Esophagus muscularis mucosa (tissue), 4 donors: ENCODE measurements around the gene NEUROD2. TPM values are rescaled to one million over a fixed set of nuclear protein-coding genes. Genes with fewer than 3 reads are reported as not detected.

ENCODE experiments used
- DNase-seq: peaks from one replicate; pipeline ENCODE4 v3.0.0-alpha.2; 2017; ENCODE audit errors: extremely low spot score
- H3K27ac ChIP-seq, 4 donors: fragments of 200-600 bp; sonication (generic); replicated peaks in 1 of 4; 1 replicate in 3 of 4; 2 replicates in 1 of 4; pipeline ENCODE4 v1.5.1; 2016 to 2019; ENCODE audit warnings: mild to moderate bottlenecking in 1 of 4
- H3K27me3 ChIP-seq, 4 donors: fragments of 200-600 bp; sonication (generic); one replicate each; pipeline versions ENCODE4 v1.5.1 to v1.6.0; 2016 to 2019
- H3K36me3 ChIP-seq, 4 donors: fragments of 200-600 bp; sonication (generic); one replicate each; pipeline ENCODE4 v1.5.1; 2016 to 2019
- H3K4me1 ChIP-seq, 4 donors: fragments of 200-600 bp; sonication (generic); one replicate each; pipeline ENCODE4 v1.5.1; 2016 to 2019
- H3K4me3 ChIP-seq, 4 donors: fragments of 200-600 bp; sonication (generic); 1 replicate in 2 of 4; 2 replicates in 2 of 4; pipeline ENCODE4 v1.5.1; 2016 to 2019; ENCODE audit warnings: mild to moderate bottlenecking in 4 of 4, moderate library complexity in 1 of 4
- H3K9me3 ChIP-seq, 4 donors: fragments of 200-600 bp; sonication (generic); 1 replicate in 3 of 4; 2 replicates in 1 of 4; pipeline ENCODE4 v1.5.1; 2016 to 2019
- EP300 ChIP-seq: sonication (generic); formaldehyde crosslinking; IDR thresholded peaks from one replicate; pipeline ENCODE4 v1.6.1; 2017; ENCODE audit warnings: antibody characterized with exemption
- POLR2A ChIP-seq: fragments of 450-650 bp; IDR thresholded peaks from one replicate; pipeline ENCODE4 v1.6.1; 2017; ENCODE audit warnings: antibody characterized with exemption, moderate library complexity, mild to moderate bottlenecking, low read depth
- POLR2AphosphoS5 ChIP-seq, 2 donors: sonication (generic); formaldehyde crosslinking; IDR thresholded peaks; one replicate each; pipeline ENCODE4 v1.6.1; 2017; ENCODE audit warnings: antibody characterized with exemption in 2 of 2
- WGBS: methylation state at CpG from one replicate; pipeline ENCODE4 v1.1.5; 2018; 5-methylcytosine and 5-hydroxymethylcytosine counted together
- intact Hi-C: fragments of 100-400 bp; cut with DNase I; formaldehyde crosslinking; loops from one replicate; pipeline ENCODE4 v1.15.1; 2023
- total RNA-seq, 4 donors: library from RNA; depleted of rRNA; stranded (reverse); fragments of >200 nt; gene quantifications; one replicate each; pipeline versions ENCODE4 v1.1.0 to v1.2.1, GENCODE V29; 2016
- TF ChIP-seq, protein P1 (sequence below), 3 experiments: fragments of 200-600 bp in 2 of 3; fragments of 450-650 bp in 1 of 3; sonication (generic) in 2 of 3; IDR thresholded peaks; one replicate each; pipeline ENCODE4 v1.5.1; 2017 to 2019; ENCODE audit warnings: antibody characterized with exemption in 3 of 3, mild to moderate bottlenecking in 2 of 3, moderate library complexity in 1 of 3

The NEUROD2 gene
- total RNA-seq, 4 donors from 2014 or later: not detected

DNA sequence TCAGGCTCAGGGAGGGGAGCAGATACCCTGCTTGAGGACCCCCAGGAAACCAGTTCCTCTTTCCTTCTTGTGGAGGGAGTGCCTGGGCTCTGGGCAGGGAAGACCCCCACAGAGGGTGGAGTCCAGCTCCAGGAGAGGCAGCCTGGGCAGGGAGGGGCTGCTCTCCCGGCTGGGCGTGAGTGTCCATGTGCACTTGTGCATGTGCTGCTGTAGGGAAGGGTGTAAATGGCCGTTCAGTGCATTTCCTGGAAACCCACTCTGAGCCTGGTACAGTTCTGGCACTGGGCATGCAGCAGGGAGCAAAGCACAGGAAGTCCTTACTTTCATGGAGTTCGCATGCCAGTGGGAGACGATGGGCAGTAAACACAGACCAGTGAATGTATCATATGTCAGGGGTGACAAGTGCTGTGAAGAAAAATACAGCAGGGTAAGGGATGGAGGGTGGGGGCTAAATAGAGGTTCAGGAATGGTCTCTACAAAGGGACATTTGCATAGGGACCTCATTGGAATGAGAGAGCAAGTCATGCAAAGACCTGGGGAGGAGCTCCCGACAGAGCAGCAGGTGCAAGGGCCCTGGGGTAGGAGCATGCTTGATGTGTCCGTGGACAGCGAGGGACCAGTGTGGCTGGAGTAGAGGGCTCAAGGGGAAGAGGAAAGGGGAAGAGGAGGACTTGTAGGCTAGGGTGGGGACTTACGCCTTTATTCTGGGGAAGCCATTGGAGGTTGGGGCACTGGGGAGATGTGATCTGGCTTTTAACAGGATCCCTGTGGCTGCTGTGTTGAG, 34.8 kb upstream of the NEUROD2 start:
- 87% methylated on average over 6 of the region's 9 CpGs for WGBS
- intact Hi-C loops: no loop called here
- H3K36me3 ChIP-seq: no peaks in the 10 kb centered on the region
- TF ChIP-seq POLR2A (no peak), EP300 (no peak), POLR2AphosphoS5 (IDR thresholded peaks at IDR 0.05) (no peak)
- TF ChIP-seq, protein P1, sequence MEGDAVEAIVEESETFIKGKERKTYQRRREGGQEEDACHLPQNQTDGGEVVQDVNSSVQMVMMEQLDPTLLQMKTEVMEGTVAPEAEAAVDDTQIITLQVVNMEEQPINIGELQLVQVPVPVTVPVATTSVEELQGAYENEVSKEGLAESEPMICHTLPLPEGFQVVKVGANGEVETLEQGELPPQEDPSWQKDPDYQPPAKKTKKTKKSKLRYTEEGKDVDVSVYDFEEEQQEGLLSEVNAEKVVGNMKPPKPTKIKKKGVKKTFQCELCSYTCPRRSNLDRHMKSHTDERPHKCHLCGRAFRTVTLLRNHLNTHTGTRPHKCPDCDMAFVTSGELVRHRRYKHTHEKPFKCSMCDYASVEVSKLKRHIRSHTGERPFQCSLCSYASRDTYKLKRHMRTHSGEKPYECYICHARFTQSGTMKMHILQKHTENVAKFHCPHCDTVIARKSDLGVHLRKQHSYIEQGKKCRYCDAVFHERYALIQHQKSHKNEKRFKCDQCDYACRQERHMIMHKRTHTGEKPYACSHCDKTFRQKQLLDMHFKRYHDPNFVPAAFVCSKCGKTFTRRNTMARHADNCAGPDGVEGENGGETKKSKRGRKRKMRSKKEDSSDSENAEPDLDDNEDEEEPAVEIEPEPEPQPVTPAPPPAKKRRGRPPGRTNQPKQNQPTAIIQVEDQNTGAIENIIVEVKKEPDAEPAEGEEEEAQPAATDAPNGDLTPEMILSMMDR (IDR thresholded peaks at IDR 0.05): no peak
- DNase-seq: no peak
- H3K9me3 ChIP-seq: no peaks in the 10 kb centered on the region
- no peak overlapping the region for H3K4me3 ChIP-seq
- no peak overlapping the region for H3K27ac ChIP-seq
- H3K4me1 ChIP-seq: peaks cover 44 to 78% (median 65%) of the 10 kb centered on the region in 4 donors
- H3K27me3 ChIP-seq: no peaks in the 10 kb centered on the region

DNA sequence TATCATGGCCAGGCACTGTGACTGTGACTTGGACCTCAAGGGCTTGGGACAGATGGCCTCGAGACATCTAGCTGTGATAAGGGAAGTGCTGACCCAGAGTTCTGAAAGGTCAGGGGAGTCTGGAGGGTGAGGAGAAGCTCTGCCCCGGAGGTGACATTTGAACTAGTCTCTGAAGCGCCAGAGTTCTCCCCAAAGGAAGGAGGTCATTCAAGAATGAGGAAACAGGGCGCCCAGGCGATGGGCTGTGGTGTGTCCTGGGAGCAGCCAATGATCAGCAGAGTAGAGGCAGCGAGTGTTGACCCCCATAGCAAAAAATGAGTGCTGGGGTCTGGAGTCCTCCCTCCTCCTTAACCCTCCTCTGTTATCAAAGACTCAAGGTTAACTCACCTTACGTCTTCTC, 34.2 kb upstream of the NEUROD2 start:
- H3K4me1 ChIP-seq: peaks cover 42 to 74% (median 64%) of the 10 kb centered on the region in 4 donors
- intact Hi-C loops: no loop called here
- no peaks in the 10 kb centered on the region for H3K36me3 ChIP-seq
- H3K4me3 ChIP-seq: no peak overlapping the region
- H3K27ac ChIP-seq: no peak overlapping the region
- no peak for TF ChIP-seq POLR2AphosphoS5 (IDR thresholded peaks at IDR 0.05)
- no peak for TF ChIP-seq EP300
- TF ChIP-seq, protein P1 (IDR thresholded peaks at IDR 0.05): no peak
- TF ChIP-seq POLR2A: no peak
- no peak for DNase-seq
- H3K9me3 ChIP-seq: no peaks in the 10 kb centered on the region
- no peaks in the 10 kb centered on the region for H3K27me3 ChIP-seq
- WGBS: 68% methylated on average over 6 of the region's 7 CpGs

DNA sequence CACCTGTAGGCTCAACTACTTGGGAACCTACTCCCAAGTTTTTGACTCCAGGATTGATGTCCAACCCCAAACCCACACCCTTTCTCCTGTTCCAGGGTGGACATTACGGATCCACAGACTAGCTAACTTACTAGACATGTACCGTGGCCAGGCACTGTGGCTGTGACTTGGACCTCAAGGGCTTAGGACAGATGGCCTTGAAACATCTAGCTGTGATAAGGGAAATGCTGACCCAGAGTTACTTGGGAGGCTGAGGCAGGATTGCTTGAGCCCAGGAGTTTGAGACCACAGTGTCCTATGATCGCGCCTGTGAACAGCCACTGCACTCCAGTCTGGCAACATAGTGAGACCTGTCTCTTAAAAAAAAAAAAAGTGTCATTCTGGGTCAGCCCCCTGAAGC, 33.4 kb upstream of the NEUROD2 start:
- Histone ChIP-seq H3K36me3 (no peaks in the 10 kb centered on the region), H3K9me3 (no peaks in the 10 kb centered on the region), H3K4me1 (peaks cover 49 to 81% (median 69%) of the 10 kb centered on the region in 4 donors), H3K27ac (no peak overlapping the region), H3K4me3 (no peak overlapping the region), H3K27me3 (no peaks in the 10 kb centered on the region)
- intact Hi-C loops: no loop called here
- 96% methylated on average over 4 of the region's 4 CpGs for WGBS
- no peak for DNase-seq
- TF ChIP-seq, protein P1 (IDR thresholded peaks at IDR 0.05): no peak
- no peak for TF ChIP-seq EP300
- TF ChIP-seq POLR2A: no peak
- TF ChIP-seq POLR2AphosphoS5 (IDR thresholded peaks at IDR 0.05): no peak

DNA sequence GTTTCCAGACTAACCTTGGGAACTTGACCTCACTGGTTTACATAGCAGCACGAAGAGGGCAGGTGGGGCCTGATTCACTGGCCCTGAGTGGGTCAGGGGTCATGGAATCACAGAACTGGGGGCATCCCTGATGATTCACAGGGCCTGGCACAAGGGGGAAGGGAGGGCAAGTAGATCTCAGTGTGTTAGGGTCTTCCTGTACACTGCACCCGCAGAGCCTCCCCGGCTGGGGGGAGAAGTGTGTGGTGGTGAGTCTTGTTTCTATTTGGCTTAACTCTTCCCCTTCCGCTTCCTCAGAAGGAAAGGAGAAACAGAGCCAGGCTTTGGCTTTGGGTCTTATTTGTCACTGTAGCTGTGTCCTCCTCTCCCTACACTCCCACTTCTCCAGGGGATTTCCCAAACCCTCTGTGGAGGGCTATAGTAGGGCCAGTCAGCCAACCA, 32.9 kb upstream of the NEUROD2 start:
- no peaks in the 10 kb centered on the region for H3K27me3 ChIP-seq
- H3K4me1 ChIP-seq: peaks cover 51 to 86% (median 71%) of the 10 kb centered on the region in 4 donors
- WGBS: 37% methylated on average over 3 of the region's 4 CpGs
- no peak overlapping the region for H3K27ac ChIP-seq
- no peak for DNase-seq
- TF ChIP-seq POLR2AphosphoS5 (IDR thresholded peaks at IDR 0.05) (no peak), POLR2A (no peak), EP300 (no peak)
- TF ChIP-seq, protein P1 (IDR thresholded peaks at IDR 0.05): no peak
- no peak overlapping the region for H3K4me3 ChIP-seq
- no peaks in the 10 kb centered on the region for H3K36me3 ChIP-seq
- intact Hi-C loops: no loop called here
- H3K9me3 ChIP-seq: no peaks in the 10 kb centered on the region
